ENCODE results near the gene GPNMB. TPM values are rescaled to one million over a fixed set of nuclear protein-coding genes. Genes with fewer than 3 reads are reported as not detected.
A peak's percentile ranks its signal among the peaks of the same experiment; 100 is the strongest.

Gene GPNMB
- total and polyA plus RNA-seq, 2 of the 13 experiments (the other 11 are each of a cell fraction or from before 2014, with no cell fraction given), result 1.1 to 1.6 TPM

GRCh38 chr7:23293500-23294073, 47.0 kb downstream of the GPNMB start (continued):
- peak; percentile 11; the same call in 1 of the 2 replicates for TF ChIP-seq MAZ (IDR thresholded peaks at IDR 0.05; ENCODE audit: borderline replicate concordance, low read depth, low read length)
- TF ChIP-seq MAZ (CRISPR knock-in tag; IDR thresholded peaks at IDR 0.05; ENCODE audit: low read depth), result peak; percentile 68; the same call in 1 of the 2 replicates
- peak; percentile 61 for TF ChIP-seq THAP11 (CRISPR knock-in tag; IDR thresholded peaks at IDR 0.05)
- TF ChIP-seq ZNF746 (CRISPR knock-in tag; IDR thresholded peaks at IDR 0.05), result no peak
- TF ChIP-seq ZBTB7B (CRISPR knock-in tag; IDR thresholded peaks at IDR 0.05), result peak; percentile 79
- TF ChIP-seq DMAP1 (CRISPR knock-in tag; IDR thresholded peaks at IDR 0.05), result no peak
- peak; percentile 47; the same call in 1 of the 2 replicates for TF ChIP-seq ZNF563 (CRISPR knock-in tag; IDR thresholded peaks at IDR 0.05)
- peak; percentile 81; the same call in 1 of the 2 replicates for TF ChIP-seq ZBTB4 (CRISPR knock-in tag; IDR thresholded peaks at IDR 0.05; ENCODE audit: borderline replicate concordance)
- no peak for TF ChIP-seq HES4 (CRISPR knock-in tag; IDR thresholded peaks at IDR 0.05; ENCODE audit: borderline replicate concordance)
- peak; percentile 63; the same call in 1 of the 2 replicates for TF ChIP-seq ESRRA (CRISPR knock-in tag; IDR thresholded peaks at IDR 0.05; ENCODE audit: low read depth)
- peak; percentile 64; the same call in 1 of the 2 replicates for TF ChIP-seq IRF2 (CRISPR knock-in tag; IDR thresholded peaks at IDR 0.05)
- peak; percentile 66 for TF ChIP-seq TEAD3 (CRISPR knock-in tag; optimal IDR thresholded peaks at IDR 0.05; ENCODE audit: borderline replicate concordance)
- TF ChIP-seq SP4 (CRISPR knock-in tag; IDR thresholded peaks at IDR 0.05), result peak; percentile 27; the same call in 1 of the 2 replicates
- peak; percentile 81; the same call in 1 of the 2 replicates for TF ChIP-seq ZNF609 (CRISPR knock-in tag; IDR thresholded peaks at IDR 0.05; ENCODE audit: borderline replicate concordance)
- 0 out of 2 replicates have a peak, but pooled peaks have one; percentile 18 for TF ChIP-seq ZNF264 (CRISPR knock-in tag; IDR thresholded peaks at IDR 0.05)
- TF ChIP-seq GABPB1 (CRISPR knock-in tag; IDR thresholded peaks at IDR 0.05), result 0 out of 2 replicates have a peak, but pooled peaks have one; percentile 39
- TF ChIP-seq KAT8 (CRISPR knock-in tag; IDR thresholded peaks at IDR 0.05), result peak; percentile 57; the same call in 1 of the 2 replicates
- peak; percentile 32; the same call in 1 of the 2 replicates for TF ChIP-seq HBP1 (CRISPR knock-in tag; IDR thresholded peaks at IDR 0.05; ENCODE audit: low read depth)
- no peak for TF ChIP-seq MTA3 (CRISPR knock-in tag; IDR thresholded peaks at IDR 0.05)
- TF ChIP-seq ISL2 (CRISPR knock-in tag; IDR thresholded peaks at IDR 0.05), result peak; percentile 80
- peak; percentile 80 for TF ChIP-seq ZSCAN22 (CRISPR knock-in tag; IDR thresholded peaks at IDR 0.05)
- TF ChIP-seq CREB1 (IDR thresholded peaks at IDR 0.05), result no peak
- peak; percentile 51 for TF ChIP-seq CREB1 (CRISPR knock-in tag; IDR thresholded peaks at IDR 0.05)

Data from HepG2 (cell line).